B cell (primary cell): Measurements from ENCODE around the gene PHF13. TPM values are rescaled to one million over a fixed set of nuclear protein-coding genes. Genes with fewer than 3 reads are reported as not detected.

Experiments used
- ATAC-seq: fragments of 200-7000 bp; cut with Tn5 transposase; one replicate; pipeline ENCODE4 v1.10.0; 2021; ENCODE audit warnings: low read depth, mild to moderate bottlenecking, moderate number of reproducible peaks, moderate library complexity
- CTCF ChIA-PET: fragments of 350-600 bp; sonication (Branson Sonifier 250); formaldehyde crosslinking; loops from one replicate; lab custom pipeline; 2021; ENCODE audit warnings: antibody characterized with exemption, inconsistent platforms; lab: Charles Lee
- POLR2A ChIA-PET: fragments of 350-600 bp; sonication (Branson Sonifier 250); formaldehyde crosslinking; loops from one replicate; lab custom pipeline; 2021; ENCODE audit warnings: antibody characterized with exemption; lab: Charles Lee
- DNase-seq: peaks from one replicate; pipeline ENCODE4 v3.0.0; 2013
- H2AFZ ChIP-seq: 2 replicates; pipeline ENCODE4 v1.6.1; 2012; ENCODE audit warnings: mild to moderate bottlenecking, low read depth, low read length; ENCODE audit not compliant: insufficient read depth, poor library complexity, severe bottlenecking
- H3K27ac ChIP-seq, 2 donors: 1 replicate in 1 of 2; 2 replicates in 1 of 2; pipeline ENCODE4 v1.5.1; 2012 to 2013; ENCODE audit warnings: low read length in 2 of 2, mild to moderate bottlenecking in 2 of 2, moderate library complexity in 1 of 2
- H3K27me3 ChIP-seq, 4 experiments: fragments of 200-600 bp in 1 of 4; sonication (generic) in 1 of 4; replicated peaks in 1 of 4; 1 replicate in 2 of 4; 2 replicates in 2 of 4; pipeline versions ENCODE4 v1.6.1 to v1.7.0; 2013 to 2016; ENCODE audit warnings: low read length in 3 of 4, mild to moderate bottlenecking in 2 of 4, mixed read lengths in 1 of 4, moderate library complexity in 1 of 4; ENCODE audit not compliant: insufficient read depth in 4 of 4, control insufficient read depth in 3 of 4; ENCODE audit errors: control extremely low read depth in 1 of 4
- H3K36me3 ChIP-seq, 2 experiments: replicated peaks in 1 of 2; 1 replicate in 1 of 2; 2 replicates in 1 of 2; pipeline versions ENCODE4 v1.6.1 to v1.7.1; 2013; ENCODE audit warnings: low read length in 1 of 2; ENCODE audit not compliant: insufficient read depth in 2 of 2, control insufficient read depth in 1 of 2; ENCODE audit errors: control extremely low read depth in 1 of 2, extremely low read depth in 1 of 2
- H3K4me1 ChIP-seq, 2 donors: fragments of 200-600 bp in 1 of 2; sonication (generic) in 1 of 2; 1 replicate in 1 of 2; 2 replicates in 1 of 2; pipeline versions ENCODE4 v1.5.1 to v1.6.1; 2013 to 2017; ENCODE audit warnings: low read length in 2 of 2; ENCODE audit not compliant: control insufficient read depth in 2 of 2, insufficient read depth in 2 of 2
- H3K4me2 ChIP-seq: replicated peaks from 2 replicates; pipeline ENCODE3; 2012; ENCODE audit warnings: mild to moderate bottlenecking, low read depth, low read length; ENCODE audit not compliant: poor library complexity, severe bottlenecking
- H3K4me3 ChIP-seq, 5 experiments: fragments of 200-600 bp in 1 of 5; sonication (generic) in 1 of 5; 1 replicate in 3 of 5; 2 replicates in 2 of 5; pipeline versions ENCODE4 v1.5.1 to v1.7.0; 2011 to 2016; ENCODE audit warnings: low read length in 4 of 5, mild to moderate bottlenecking in 4 of 5, low read depth in 2 of 5, control low read depth in 1 of 5, moderate library complexity in 1 of 5; ENCODE audit not compliant: insufficient read depth in 1 of 5; ENCODE audit errors: control extremely low read depth in 1 of 5, extremely low read depth in 1 of 5
- H3K79me2 ChIP-seq: fragments of 200-600 bp; sonication (generic); one replicate; pipeline ENCODE4 v1.6.0; 2016; ENCODE audit warnings: low read length; ENCODE audit not compliant: control insufficient read depth, insufficient read depth
- H3K9ac ChIP-seq: fragments of 200-600 bp; sonication (generic); 2 replicates; pipeline ENCODE4 v1.6.1; 2017; ENCODE audit warnings: mild to moderate bottlenecking, low read length, moderate library complexity
- H3K9me3 ChIP-seq, 3 donors: one replicate each; pipeline versions ENCODE4 v1.6.1 to v1.7.1; 2013; ENCODE audit warnings: low read length in 2 of 3; ENCODE audit not compliant: control insufficient read depth in 2 of 3, insufficient read depth in 1 of 3; ENCODE audit errors: control extremely low read depth in 1 of 3
- H4K20me1 ChIP-seq: 2 replicates; pipeline ENCODE4 v1.6.0; 2012; ENCODE audit warnings: mild to moderate bottlenecking, low read length; ENCODE audit not compliant: insufficient read depth, control insufficient read depth, poor library complexity, severe bottlenecking
- H3K27ac Mint-ChIP-seq: one replicate; pipeline ENCODE4 v1.8.0; 2021; ENCODE audit warnings: mixed read lengths
- H3K27me3 Mint-ChIP-seq: one replicate; pipeline ENCODE4 v1.8.0; 2021; ENCODE audit warnings: mixed read lengths
- H3K4me1 Mint-ChIP-seq: one replicate; pipeline ENCODE4 v1.8.0; 2021; ENCODE audit warnings: mixed read lengths
- H3K4me3 Mint-ChIP-seq: one replicate; pipeline ENCODE4 v1.8.0; 2021; ENCODE audit warnings: mixed read lengths
- H3K9me3 Mint-ChIP-seq: one replicate; pipeline ENCODE4 v1.8.0; 2022; ENCODE audit warnings: mixed read lengths; ENCODE audit not compliant: insufficient read depth
- CTCF ChIP-seq: fragments of 200-600 bp; IDR thresholded peaks from one replicate; pipeline ENCODE4 v1.8.0; 2022; ENCODE audit warnings: antibody characterized with exemption, mild to moderate bottlenecking
- EZH2 ChIP-seq: IDR thresholded peaks from 2 replicates; pipeline ENCODE4 v1.6.1; 2012; ENCODE audit warnings: borderline replicate concordance, low read depth, mild to moderate bottlenecking, moderate library complexity, low read length; ENCODE audit not compliant: insufficient read depth, poor library complexity, severe bottlenecking
- WGBS: methylation state at CpG from one replicate; pipeline ENCODE4 v1.1.5; 2013; ENCODE audit warnings: missing lambda C conversion rate; ENCODE audit not compliant: insufficient coverage; 5-methylcytosine and 5-hydroxymethylcytosine counted together
- intact Hi-C: fragments of 100-400 bp; cut with micrococcal nuclease; formaldehyde crosslinking; loops from one replicate; pipeline ENCODE4 v1.10.0; 2022
- polyA minus RNA-seq: library from RNA; depleted of rRNA, polyadenylated mRNA; stranded (reverse); fragments of >200 nt; gene quantifications from 2 replicates; pipeline ENCODE4 v1.2.3, GENCODE V29; 2012
- polyA plus RNA-seq: library from polyadenylated mRNA; depleted of rRNA; stranded (reverse); fragments of >200 nt; gene quantifications from 2 replicates; pipeline ENCODE4 v1.2.3, GENCODE V29; 2012
- total RNA-seq, 2 donors: library from RNA; stranded (reverse); fragments of 120-200 nt in 1 of 2; gene quantifications; 1 replicate in 1 of 2; 2 replicates in 1 of 2; pipeline versions ENCODE4 v1.2.3 to v1.2.4, GENCODE V29; 2013 to 2022

PHF13 gene
- 10.6 and 11.0 TPM in 2 replicates for total RNA-seq
- total RNA-seq (2013), result 4.6 TPM
- 5.2 and 5.3 TPM in 2 replicates for polyA plus RNA-seq
- 6.1 and 7.4 TPM in 2 replicates for polyA minus RNA-seq

- Histone ChIP-seq H3K9me3 (no peaks in the 10 kb centered on the region), H3K4me3 (peak within 1 kb of the TSS; percentile 64 to 94 (median 77)), H3K36me3 (no peaks in the 10 kb centered on the region), H2AFZ (peak within 1 kb of the TSS; percentile 97), H3K4me1 (peaks cover 11 to 14% of the 10 kb centered on the region in 2 donors), H3K9ac (peak within 1 kb of the TSS; percentile 90), H3K79me2 (peaks cover 16% of the 10 kb centered on the region), H3K27ac (peak within 1 kb of the TSS; percentile 7 to 77), H3K4me2 (peak within 1 kb of the TSS; percentile 99), H3K27me3 (no peaks in the 10 kb centered on the region), H4K20me1 (peaks cover 4% of the 10 kb centered on the region)
- no peaks in the 10 kb centered on the region for H3K27me3 Mint-ChIP-seq
- CTCF ChIA-PET, result no interaction called here
- peak within 1 kb of the TSS; percentile 91 for H3K27ac Mint-ChIP-seq
- H3K4me3 Mint-ChIP-seq, result peak within 1 kb of the TSS; percentile 92
- DNase-seq (peak; percentile 99), ATAC-seq (peak; percentile 93)
- WGBS, result under 1% methylated on average over 77 of the region's 84 CpGs
- no peaks in the 10 kb centered on the region for H3K9me3 Mint-ChIP-seq
- POLR2A ChIA-PET, result interaction anchor here (0.7 to 1.2 kb wide), 4 partner anchors 10 to 33 kb away, joined by 3 to 4 read pairs (median 4); partner anchors contain the start of genes KLHL21, THAP3 and ZBTB48
- intact Hi-C loops, result loop anchor here (1.0 to 2.0 kb wide), 4 partner anchors 10 to 34 kb away; partner anchors contain the start of gene ZBTB48
- TF ChIP-seq CTCF (no peak), EZH2 (no peak)
- H3K4me1 Mint-ChIP-seq, result peaks cover 17% of the 10 kb centered on the region
These were observed at the start of gene PHF13 for GRCh38 chr1:6613361-6614018. Gene PHF13, plus strand, starts transcription at chr1:6613731. Its CDS starts 336 bp downstream, at chr1:6614067.

GRCh38 chr1:6569033-6569432 is 44.5 kb upstream of the PHF13 start:
- Histone ChIP-seq H4K20me1 (no peaks in the 10 kb centered on the region), H3K4me3 (no peak overlapping the region), H3K4me2 (no peak overlapping the region), H3K36me3 (no peaks in the 10 kb centered on the region), H2AFZ (no peak overlapping the region), H3K9me3 (peaks cover 0 to 6% (median 0%) of the 10 kb centered on the region in 3 donors), H3K27me3 (peaks cover 0 to 3% (median 0%) of the 10 kb centered on the region in 4 experiments), H3K79me2 (no peaks in the 10 kb centered on the region), H3K9ac (no peak overlapping the region), H3K27ac (no peak overlapping the region), H3K4me1 (no peaks in the 10 kb centered on the region)
- ChIA-PET POLR2A (no interaction called here), CTCF (interaction anchor here (0.7 kb wide), 1 partner anchor 119 kb away, joined by 4 read pairs; no protein-coding TSS in a partner anchor)
- no peak for ATAC-seq
- no peaks in the 10 kb centered on the region for H3K4me1 Mint-ChIP-seq
- H3K9me3 Mint-ChIP-seq, result no peaks in the 10 kb centered on the region
- H3K27ac Mint-ChIP-seq, result no peak overlapping the region
- TF ChIP-seq CTCF, result no peak
- no peak for TF ChIP-seq EZH2
- intact Hi-C loops, result no loop called here
- H3K4me3 Mint-ChIP-seq, result no peak overlapping the region
- H3K27me3 Mint-ChIP-seq, result peaks cover 18% of the 10 kb centered on the region
- WGBS, result 88% methylated on average over 11 of the region's 11 CpGs
- no peak for DNase-seq
